GM18520 (cell line): Measurements from ENCODE around the gene WFDC6.
"Not testable (repeated sequence)": the region's sequence is repeated elsewhere in the genome, so short reads cannot be mapped to it uniquely, and the experiment has no call there.

Experiments used
- ATAC-seq: cut with Tn5 transposase; IDR thresholded peaks from one replicate; pipeline ENCODE4 v1.9.1; 2021; ENCODE audit not compliant: unreplicated experiment

WFDC6 gene

DNA sequence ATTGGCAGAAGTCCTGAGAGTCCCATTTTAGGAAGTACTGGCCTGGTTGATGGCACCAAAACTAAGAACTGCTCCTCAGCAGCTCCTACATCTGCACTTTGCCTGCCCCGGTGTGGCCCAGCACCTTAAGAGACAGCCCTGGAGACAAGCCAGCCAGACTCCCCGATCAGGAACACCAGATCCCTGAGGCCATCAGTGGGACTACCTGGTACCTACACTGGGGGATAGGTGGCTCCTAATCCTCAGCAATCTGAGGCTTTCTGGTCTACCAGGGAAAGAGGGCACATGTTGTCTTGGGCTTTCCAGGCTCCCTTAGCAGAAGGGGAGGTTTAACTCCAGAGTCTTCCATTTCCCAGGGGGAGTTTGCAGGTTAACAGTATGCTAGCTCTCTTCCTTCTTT, at the start of gene WFDC6:
TSS of gene WFDC6 (minus strand) at position 101 of the 400 bp plus-strand sequence. CDS start at position 26, 75 bp downstream.
- ATAC-seq: no peak

DNA sequence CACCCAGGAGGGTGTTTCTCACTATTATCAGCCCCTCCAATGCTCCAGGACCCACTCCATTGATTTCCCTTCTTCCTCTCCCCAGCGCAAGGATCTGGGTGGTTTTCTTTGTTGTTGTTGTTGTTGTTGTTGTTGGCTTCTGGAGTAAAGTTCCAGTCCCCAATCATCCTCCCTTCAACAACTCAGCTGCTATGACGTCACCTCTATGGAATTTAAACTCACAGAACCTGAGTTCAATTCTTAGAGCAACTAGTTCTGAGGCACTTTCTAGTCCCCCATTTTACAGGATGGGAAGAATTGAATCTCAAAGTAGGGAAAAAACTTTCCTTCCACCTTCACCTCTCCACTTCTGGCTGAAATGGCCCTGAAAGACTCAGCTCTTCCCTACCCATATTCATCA, 49.5 kb upstream of the WFDC6 start:
- no peak for ATAC-seq

DNA sequence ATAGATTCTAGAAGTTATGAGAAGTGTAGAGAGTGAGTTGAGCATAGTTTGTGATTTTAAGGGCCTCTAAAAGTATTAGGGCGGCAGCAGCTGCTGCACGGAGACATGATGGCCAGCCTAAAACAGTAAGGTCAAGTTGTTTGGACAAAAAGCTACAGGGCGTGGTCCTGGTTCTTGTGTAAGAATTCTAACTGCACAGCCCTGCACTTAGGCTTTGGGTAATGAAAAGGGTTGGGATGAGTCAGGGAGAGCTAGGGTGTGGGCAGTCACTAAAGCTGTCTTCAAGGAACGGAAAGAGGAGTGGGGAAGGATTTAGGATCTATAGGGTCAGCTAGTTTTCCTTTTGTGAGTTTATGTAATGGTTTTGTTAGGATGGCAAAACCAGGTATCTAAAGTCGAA, 46.7 kb upstream of the WFDC6 start:
- not testable (repeated sequence) for ATAC-seq

DNA sequence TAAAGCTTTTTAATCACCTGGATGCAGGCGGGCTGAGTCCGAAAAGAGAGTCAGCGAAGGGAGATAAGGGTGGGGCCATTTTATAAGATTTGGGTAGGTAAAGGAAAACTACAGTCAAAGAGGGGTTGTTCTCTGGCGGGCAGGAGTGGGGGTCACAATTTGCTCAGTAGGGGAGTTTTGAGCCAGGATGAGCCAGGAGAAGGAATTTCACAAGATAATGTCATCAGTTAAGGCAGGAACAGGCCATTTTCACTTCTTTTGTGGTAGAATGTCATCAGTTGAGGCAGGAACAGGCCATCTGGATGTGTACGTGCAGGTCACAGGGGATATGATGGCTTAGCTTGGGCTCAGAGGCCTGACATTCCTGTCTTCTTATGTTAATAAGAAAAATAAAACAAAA, 45.0 kb upstream of the WFDC6 start:
- not testable (repeated sequence) for ATAC-seq

- no peak for ATAC-seq
Observed at GRCh38 chr20:45583502-45583901, 44.2 kb upstream of the WFDC6 start.

- ATAC-seq: no peak
Observed at GRCh38 chr20:45581702-45582101, 42.4 kb upstream of the WFDC6 start.

- no peak for ATAC-seq
Observed at GRCh38 chr20:45579184-45579583, 39.9 kb upstream of the WFDC6 start, which contains the start of gene WFDC8. Gene WFDC8, minus strand, starts transcription at chr20:45579284. Its CDS starts 37 bp downstream, at chr20:45579247.

- no peak for ATAC-seq
Observed at GRCh38 chr20:45578231-45578630, 38.9 kb upstream of the WFDC6 start.

DNA sequence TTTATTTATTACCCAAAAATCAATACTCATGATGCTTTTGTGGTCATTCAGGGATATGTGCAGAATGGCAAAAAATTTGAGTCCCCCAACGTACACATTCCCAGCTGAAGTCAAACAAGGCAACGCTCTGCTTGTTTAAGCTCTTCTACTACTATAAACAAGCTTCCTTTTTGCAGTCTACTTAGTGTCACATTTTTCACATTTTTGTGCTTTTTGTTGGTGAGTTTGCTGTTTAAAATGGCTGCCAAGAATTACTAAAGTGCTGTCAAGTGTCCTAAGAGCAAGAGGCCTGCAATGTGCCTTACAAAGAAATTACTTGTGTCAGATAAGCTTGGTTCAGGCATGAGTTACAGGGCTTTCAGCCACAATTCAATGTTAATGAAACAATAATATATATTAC, 37.7 kb upstream of the WFDC6 start:
- ATAC-seq: no peak

- ATAC-seq: no peak
Observed at GRCh38 chr20:45575931-45576330, 36.6 kb upstream of the WFDC6 start.

DNA sequence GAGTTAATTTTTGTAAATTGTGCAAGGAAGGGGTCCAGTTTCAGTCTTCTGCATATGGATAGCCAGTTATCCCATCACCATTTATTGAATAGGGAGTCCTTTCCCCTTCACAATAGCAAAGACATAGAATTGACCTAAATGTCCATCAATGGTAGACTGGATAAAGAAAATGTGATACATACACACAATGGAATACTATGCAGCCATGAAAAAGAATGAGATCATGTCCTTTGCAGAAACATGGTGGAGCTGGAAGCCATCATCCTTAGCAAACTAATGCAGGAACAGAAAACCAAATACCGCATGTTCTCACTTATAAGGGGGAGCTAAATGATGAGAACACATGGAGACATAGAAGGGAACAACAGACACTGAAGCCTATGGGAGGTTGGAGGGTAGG, 30.4 kb upstream of the WFDC6 start:
- ATAC-seq: not testable (repeated sequence)

GRCh38 chr20:45564760-45565276, 25.5 kb upstream of the WFDC6 start:
- no peak for ATAC-seq

DNA sequence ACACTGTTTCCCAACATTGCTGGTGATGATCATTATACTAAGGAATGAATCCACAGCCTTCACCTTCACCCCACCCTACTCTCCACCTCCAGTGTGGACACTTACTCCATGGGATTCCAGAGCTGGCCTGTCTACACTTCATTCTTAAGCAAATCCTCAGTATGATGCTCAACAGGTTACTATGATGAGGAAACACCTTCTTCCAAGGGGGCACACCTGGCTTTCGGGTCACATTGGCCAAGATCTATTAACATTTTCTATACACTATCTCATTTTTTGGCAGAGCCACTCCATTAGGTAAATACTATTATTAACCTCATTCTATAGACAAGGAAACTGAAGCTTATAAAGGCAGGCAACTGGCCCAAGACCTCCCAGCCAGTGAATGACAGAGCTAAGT, 15.9 kb upstream of the WFDC6 start:
- no peak for ATAC-seq

GRCh38 chr20:45552456-45552855, 13.2 kb upstream of the WFDC6 start:
- ATAC-seq: no peak

DNA sequence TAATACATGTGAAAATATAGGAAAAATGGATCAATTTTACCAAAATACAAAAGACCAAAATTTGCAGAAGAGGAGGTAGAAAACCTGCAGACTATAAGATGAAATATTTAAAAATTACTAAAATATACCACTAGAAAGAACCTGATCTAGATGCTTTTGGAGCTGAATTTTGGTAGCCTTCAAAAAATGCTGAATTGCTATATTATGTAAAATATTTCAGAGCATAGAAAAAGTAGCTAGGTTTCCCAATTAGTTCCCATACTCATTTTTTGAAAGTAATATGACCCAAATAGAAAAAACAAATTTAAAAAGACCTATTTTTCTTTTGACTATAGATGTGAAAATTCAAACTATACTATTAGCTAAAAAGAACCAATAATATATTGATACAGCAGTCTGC, 11.5 kb upstream of the WFDC6 start:
- ATAC-seq: no peak

GRCh38 chr20:45548410-45548809, 9.1 kb upstream of the WFDC6 start:
- ATAC-seq: no peak

DNA sequence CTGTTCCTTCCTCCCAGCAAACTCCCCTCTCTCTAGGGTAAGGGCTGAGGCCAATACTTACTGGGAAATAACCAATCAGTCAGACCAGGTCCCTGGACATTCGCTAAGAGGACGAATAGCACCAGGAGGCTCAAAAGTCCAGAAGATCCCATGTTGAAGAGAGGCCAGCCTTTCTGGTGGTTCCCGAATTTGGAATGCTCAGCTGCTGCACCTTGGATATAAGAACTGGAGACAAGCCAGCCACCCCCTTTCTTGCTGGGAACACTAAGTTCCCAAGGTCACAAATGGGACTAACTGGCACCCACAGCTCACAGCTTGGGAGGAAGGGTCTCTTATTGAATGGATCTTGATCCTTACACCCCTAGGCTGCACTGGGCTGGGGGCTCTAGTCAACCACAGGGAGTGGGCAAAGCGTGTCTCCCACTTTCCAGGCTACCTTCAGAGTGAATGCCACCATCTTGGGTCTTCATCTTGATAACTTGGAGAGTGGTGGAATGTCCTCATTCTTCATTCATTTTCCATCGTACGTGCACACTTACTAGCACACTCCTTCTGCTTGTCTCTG, 8.0 kb upstream of the WFDC6 start, which contains the start of gene EPPIN:
TSS of gene EPPIN (minus strand) at position 196 of the 565 bp plus-strand sequence. CDS start at position 152, 44 bp downstream.
- ATAC-seq: no peak

- ATAC-seq: no peak
Observed at GRCh38 chr20:45545754-45546453, 6.6 kb upstream of the WFDC6 start.

DNA sequence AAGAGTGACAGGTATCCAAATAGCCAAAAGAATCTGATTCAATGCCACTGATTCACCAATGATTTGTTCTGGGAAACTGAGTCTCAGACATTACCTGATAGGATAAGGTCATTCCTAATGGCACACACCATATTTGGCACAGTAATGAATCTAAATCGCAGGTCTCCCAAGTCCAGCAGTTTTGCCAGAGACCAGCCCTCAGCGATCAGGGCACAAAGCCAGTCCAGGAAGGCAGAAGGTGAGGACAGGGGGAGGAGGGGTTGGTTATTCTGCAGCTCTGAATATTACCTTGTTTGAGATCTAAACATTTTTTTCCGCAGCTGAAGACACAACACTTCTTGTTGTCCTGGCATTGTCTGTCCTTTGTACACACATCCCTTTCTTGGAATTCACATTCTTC, 6.1 kb upstream of the WFDC6 start:
- no peak for ATAC-seq

DNA sequence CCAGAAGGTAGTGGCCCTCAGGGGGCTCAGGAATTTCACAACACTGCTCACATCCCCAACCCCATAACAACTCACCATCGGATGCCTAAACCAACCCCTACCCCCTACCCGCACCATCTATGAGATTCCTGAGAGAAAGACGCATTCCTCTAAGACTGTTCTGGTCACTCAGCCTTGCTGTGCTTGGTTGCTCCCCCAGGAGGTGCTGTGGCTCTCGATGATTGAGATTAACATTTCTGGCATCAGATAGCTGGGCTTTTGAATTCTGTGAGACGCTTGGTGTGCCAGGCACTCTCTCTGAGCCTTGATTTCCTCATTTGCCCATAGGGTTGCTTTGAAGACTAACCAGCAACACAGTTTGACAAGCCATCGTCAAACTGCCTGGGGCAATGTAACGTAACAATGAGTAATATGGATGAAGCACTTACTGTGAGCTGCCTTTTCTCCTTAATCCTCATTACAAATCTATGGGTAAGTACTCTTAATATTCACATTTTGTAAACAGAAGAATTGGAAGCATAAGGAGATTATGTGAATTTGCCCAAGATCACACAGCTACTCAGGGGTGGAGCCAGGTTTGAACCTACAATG, 978 bp downstream of the WFDC6 start:
- no peak for ATAC-seq

- no peak for ATAC-seq
Observed at GRCh38 chr20:45527294-45527693, 12.0 kb downstream of the WFDC6 start.

- ATAC-seq: no peak
Observed at GRCh38 chr20:45523821-45524220, 15.5 kb downstream of the WFDC6 start.
